Colon (tissue), 2 donors: Measurements from ENCODE around the gene MNT.

ENCODE experiments used
- FAIRE-seq: peaks from 2 replicates; lab custom pipeline; 2012; peaks lifted over from hg19 to GRCh38; lab: Jason Lieb, UNC
- donor health status: control.
- donor health status: control.

The MNT gene

GRCh38 chr17:2415081-2415480 is 14.2 kb upstream of the MNT start:
- no peak for FAIRE-seq

DNA sequence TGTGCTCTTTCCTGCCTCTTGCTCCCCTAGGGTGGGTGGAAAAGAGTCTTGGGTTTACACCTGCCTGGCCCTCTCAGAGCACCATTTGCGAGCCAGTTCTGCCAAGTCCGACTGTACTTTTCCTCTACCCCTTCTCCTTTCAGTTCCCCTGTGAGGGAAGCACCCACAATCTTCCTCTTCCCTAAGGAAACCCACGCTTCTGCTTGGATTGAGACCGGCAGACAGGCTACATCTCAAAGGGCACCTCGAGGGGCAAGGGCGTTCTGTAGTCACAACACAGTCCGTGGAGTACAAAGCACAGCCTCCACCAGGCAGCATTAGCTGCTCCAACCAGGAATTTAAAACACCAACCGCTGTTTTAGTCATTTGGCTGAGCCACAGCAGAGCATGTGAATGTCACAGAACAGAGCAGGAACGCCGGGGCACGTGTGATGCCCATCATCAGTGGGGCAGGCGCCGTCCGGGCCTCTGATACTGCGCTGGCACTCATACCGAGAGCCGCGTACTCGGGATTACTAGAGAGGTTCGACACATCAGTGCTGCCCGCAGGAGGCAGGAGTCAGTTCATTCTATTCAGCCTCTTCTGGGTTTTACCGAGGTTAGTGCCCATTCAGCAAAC is 13.7 kb upstream of the MNT start:
- FAIRE-seq = no peak

GRCh38 chr17:2412561-2413021 is 11.7 kb upstream of the MNT start:
- no peak for FAIRE-seq

GRCh38 chr17:2410951-2411350 is 10.1 kb upstream of the MNT start:
- no peak for FAIRE-seq

- peak; percentile 47 for FAIRE-seq
Observed at GRCh38 chr17:2406903-2407790, 6.3 kb upstream of the MNT start.

DNA sequence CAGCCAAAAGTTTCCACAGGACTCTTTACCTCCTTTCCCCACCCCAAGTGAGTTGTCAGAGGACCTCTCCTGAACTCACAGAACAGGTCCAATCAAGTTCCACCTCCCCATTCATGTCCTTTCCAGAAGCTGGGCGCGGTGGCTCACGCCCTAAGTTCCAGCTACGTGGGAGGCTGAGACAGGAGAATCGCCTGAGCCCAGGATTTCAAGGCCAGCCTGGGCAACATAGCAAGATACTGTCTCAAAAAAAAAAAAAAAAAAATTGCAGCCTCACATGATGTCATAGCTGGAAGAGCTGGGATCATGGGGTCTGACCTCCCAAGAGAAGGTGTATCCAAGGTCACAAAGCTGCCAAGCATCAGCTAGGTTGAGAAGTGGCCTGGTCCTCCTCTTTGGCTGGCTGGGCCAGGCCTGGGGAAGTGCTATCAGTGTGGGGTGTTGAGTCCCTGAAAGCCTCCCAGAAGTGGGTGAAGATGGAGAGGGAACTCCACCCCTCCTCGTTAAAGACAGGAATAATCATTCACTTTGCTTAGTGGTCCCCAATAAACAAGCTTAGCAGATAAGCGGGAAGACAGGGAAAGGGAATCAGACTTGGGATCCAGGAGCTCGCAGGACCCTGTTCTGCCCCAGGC is 5.5 kb upstream of the MNT start:
- no peak for FAIRE-seq

GRCh38 chr17:2405247-2405926 is 4.5 kb upstream of the MNT start:
- FAIRE-seq = no peak

DNA sequence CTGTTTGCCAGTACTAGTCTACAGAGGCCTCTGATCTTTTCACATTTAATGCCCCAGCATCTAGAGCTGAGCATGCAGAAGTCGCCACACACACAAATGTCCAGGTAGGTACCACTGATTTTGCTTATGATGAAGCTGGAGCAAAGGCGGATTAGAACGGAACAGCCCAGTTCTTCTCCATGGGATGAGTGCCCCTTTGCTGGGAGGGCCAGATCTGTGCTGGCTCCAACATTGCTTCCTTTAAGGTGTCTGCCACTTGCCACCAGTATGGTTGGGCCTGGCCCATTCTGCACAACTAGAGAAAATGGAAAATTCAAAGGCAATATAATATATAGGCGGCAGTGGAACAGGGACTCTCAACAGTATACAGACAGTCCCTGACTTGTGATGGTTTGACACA is 2.2 kb upstream of the MNT start:
- no peak for FAIRE-seq

GRCh38 chr17:2402544-2402943 is 1.7 kb upstream of the MNT start:
- FAIRE-seq = no peak

DNA sequence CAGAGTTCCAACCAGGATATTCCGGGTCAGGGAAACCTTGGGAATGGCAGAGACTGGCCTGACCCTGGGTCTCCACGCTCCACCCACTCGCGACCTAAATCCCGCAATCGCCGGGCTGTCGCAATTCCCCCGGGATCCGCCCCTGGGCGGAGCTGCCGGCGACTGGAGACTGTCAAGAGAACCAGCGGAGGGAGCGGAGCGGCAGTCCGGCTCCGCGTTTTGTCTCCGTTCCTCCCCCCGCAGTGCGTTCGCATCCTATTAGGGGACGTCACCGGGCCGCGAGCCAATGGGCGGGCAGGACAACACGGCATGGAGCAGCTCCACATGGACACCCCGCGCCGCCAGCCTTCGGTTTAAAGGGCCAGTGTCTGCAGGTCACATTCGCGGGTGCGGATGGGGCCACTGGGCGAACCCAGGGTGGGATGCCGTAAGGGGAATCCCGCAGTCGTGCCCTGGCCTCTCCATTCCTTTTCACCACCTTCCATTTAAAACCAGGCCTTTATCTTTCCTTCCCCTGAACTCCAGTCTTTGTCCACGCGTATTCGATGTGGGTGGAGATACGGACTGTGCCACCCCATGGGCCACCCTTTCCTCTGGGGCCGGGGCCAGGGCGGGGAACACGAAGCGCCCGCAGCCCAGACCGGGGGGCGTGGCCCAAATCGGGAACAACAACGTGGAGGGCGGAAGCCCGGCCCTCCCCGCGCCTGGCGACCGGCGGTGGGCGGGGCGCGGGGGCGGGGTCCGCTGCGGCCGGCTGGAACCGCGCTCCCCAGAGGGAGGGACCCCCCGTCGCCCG is 764 bp upstream of the MNT start:
- peak; percentile 57 for FAIRE-seq

DNA sequence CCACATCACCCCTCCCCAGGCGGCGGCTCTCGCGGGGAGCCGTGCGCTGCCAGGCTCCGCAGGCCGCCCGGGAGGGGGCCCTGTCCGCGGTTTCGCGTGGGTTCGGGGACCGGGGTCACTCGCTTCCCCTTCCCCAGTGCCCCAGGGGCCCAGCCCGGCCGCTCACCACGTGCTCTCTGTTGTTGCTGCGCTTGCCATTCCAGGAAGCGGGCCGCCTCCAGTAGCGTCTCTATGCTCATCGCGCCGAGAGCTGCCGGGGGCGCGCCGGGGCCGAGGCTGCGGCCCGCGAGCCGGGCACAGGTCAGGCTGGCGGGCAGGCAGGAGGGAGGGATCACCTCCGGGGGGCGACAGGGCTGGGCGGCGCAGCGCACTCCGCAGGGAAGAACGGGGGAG is 390 bp downstream of the MNT start:
- no peak for FAIRE-seq

- FAIRE-seq = no peak
Observed at GRCh38 chr17:2399572-2400473, 1.0 kb downstream of the MNT start.

DNA sequence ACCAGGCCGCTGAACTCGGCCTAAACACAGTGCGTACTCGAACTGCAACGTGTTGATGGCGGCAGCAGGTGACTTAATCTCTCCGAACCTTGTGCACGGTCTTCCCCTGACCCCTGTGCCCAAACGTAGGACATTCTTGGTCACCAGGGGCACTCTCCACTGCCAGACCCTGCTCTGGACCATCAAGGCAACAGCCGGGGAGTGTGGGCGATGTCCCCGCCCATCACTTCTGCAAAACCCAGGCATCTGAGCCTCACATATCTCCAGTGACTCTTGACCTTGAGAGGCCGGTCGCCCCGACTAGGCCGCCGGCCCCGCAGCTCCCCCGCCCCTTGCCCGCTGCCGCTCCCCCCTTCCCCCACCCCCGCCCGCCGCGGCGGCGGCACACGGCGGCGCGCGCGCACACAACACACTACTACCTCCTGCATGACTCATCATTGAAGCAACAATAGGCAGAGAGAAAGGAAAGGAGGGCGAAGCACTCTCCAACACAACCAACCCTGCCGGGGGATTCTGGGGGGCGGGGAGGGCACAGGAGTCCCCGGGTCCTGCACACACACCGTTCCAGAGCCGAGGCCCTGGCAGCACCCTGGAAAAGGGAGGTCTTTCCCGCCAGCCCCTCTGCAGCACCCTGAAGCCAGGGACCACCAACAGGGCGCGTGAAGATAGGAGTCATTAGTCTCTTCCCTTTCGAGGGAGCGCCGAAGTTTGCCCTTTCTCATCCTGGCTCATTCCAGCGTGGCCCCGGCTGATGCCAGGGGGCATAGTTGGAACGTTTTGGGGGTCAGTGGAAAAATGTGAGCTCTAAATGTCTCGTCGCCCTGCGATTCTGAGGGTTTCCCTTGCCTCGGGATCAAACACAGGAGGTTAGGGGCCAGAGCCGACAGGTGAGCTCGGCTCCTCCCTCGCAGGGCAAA is 1.9 kb downstream of the MNT start:
- no peak for FAIRE-seq

GRCh38 chr17:2398182-2398581 is 2.7 kb downstream of the MNT start:
- no peak for FAIRE-seq

GRCh38 chr17:2397247-2398171 is 3.4 kb downstream of the MNT start:
- FAIRE-seq = no peak

DNA sequence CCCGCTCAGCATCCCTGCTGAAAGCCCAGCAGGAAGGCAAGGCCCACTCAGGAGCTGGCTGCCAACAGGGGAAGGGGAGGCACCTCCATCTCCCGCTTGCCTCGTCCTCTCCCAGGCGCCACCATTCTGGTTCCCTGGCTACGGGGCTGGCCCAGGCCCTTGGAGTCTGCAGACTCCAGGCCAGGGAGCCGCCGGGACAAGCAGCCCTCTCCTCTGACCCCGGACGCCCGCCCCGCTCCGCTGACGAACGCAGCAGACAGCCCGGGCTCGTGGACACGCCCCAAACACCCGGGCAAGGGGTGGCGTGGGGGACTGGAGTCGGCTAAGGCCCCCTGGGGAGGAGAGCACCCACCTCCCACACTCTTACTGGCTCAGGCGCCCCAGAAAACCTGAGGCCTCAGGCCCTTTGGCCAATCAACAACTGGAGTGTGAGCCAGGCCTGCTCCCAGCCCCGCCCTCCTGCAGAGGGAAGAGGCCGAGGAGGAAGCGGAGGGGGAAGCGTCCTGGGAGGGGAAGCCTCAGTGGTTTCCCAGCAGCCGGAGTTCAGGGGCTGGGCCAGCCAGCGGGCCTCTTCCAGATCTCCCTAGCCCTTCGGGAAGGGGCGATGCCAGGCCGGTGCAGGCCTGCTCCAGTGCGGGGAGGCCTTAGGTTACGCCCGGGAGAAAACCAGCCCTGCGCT is 4.2 kb downstream of the MNT start:
- FAIRE-seq = no peak

GRCh38 chr17:2396192-2396567 is 4.7 kb downstream of the MNT start:
- FAIRE-seq = no peak
